HepG2 (cell line): ENCODE measurements around the gene GH2. TPM values are rescaled to one million over a fixed set of nuclear protein-coding genes. Genes with fewer than 3 reads are reported as not detected.
A peak's percentile ranks its signal among the peaks of the same experiment; 100 is the strongest.

Source experiments
- ATF6 ChIP-seq: sonication (generic); formaldehyde crosslinking; conservative IDR thresholded peaks from 2 replicates; pipeline ENCODE4 v1.4.0; 2020; ENCODE audit warnings: missing genetic modification reagents
- CHD4 ChIP-seq: fragments of 200-600 bp; sonication (generic); IDR thresholded peaks from 2 replicates; pipeline ENCODE4 v1.7.0; 2017; ENCODE audit warnings: mild to moderate bottlenecking, low read length, borderline replicate concordance
- E2F5 ChIP-seq: sonication (generic); formaldehyde crosslinking; conservative IDR thresholded peaks from 2 replicates; pipeline ENCODE4 v1.4.0; 2020; ENCODE audit warnings: missing genetic modification reagents
- FLYWCH1 ChIP-seq: sonication (generic); formaldehyde crosslinking; IDR thresholded peaks from 2 replicates; pipeline ENCODE4 v1.8.1; 2023; ENCODE audit warnings: mild to moderate bottlenecking, missing genetic modification reagents
- KLF11 ChIP-seq: IDR thresholded peaks from 2 replicates; pipeline ENCODE4 v1.6.1; 2016; ENCODE audit warnings: missing compliant biosample characterization
- KLF9 ChIP-seq: IDR thresholded peaks from 2 replicates; pipeline ENCODE4 v1.6.1; 2016; ENCODE audit warnings: low read depth
- LCORL ChIP-seq, 2 experiments: fragments of 450-650 bp in 1 of 2; sonication (generic) in 1 of 2; formaldehyde crosslinking in 1 of 2; IDR thresholded peaks; 2 replicates each; pipeline versions ENCODE4 v1.5.0 to v1.6.1; 2017 to 2020; ENCODE audit warnings: antibody characterized with exemption in 1 of 2, missing genetic modification reagents in 1 of 2
- MAZ ChIP-seq, 2 experiments: sonication (generic) in 1 of 2; formaldehyde crosslinking in 1 of 2; IDR thresholded peaks; 2 replicates each; pipeline versions ENCODE4 v1.5.0 to v1.6.1; 2012 to 2020; ENCODE audit warnings: low read depth in 2 of 2, mild to moderate bottlenecking in 2 of 2, borderline replicate concordance in 1 of 2, improper control_type of control experiment in 1 of 2, low read length in 1 of 2, missing genetic modification reagents in 1 of 2, moderate library complexity in 1 of 2
- MYC ChIP-seq: sonication (generic); formaldehyde crosslinking; IDR thresholded peaks from 2 replicates; pipeline ENCODE4 v1.9.0; 2021; ENCODE audit warnings: missing genetic modification reagents, borderline replicate concordance
- MYNN ChIP-seq: sonication (generic); formaldehyde crosslinking; IDR thresholded peaks from 2 replicates; pipeline ENCODE4 v1.4.0; 2020; ENCODE audit warnings: mild to moderate bottlenecking, low read depth, missing genetic modification reagents
- NR2F2 ChIP-seq: IDR thresholded peaks from 2 replicates; pipeline ENCODE4 v1.6.1; 2012; ENCODE audit warnings: low read depth, inconsistent platforms, borderline replicate concordance
- NR2F6 ChIP-seq, 2 experiments: IDR thresholded peaks; 2 replicates each; pipeline ENCODE4 v1.6.1; 2016; ENCODE audit warnings: antibody characterized with exemption in 1 of 2, mild to moderate bottlenecking in 1 of 2
- PLRG1 ChIP-seq: fragments of 450-650 bp; conservative IDR thresholded peaks from 2 replicates; pipeline ENCODE4 v1.6.1; 2016
- SOX6 ChIP-seq, 2 experiments: fragments of 450-650 bp in 1 of 2; sonication (generic) in 1 of 2; formaldehyde crosslinking in 1 of 2; IDR thresholded peaks; 2 replicates each; pipeline versions ENCODE4 v1.4.0 to v1.6.1; 2017 to 2020; ENCODE audit warnings: antibody characterized with exemption in 1 of 2, mild to moderate bottlenecking in 1 of 2, missing genetic modification reagents in 1 of 2
- STAG1 ChIP-seq: sonication (generic); formaldehyde crosslinking; IDR thresholded peaks from 2 replicates; pipeline ENCODE4 v1.4.0; 2020; ENCODE audit warnings: missing genetic modification reagents
- ZBTB1 ChIP-seq: sonication (generic); formaldehyde crosslinking; IDR thresholded peaks from 2 replicates; pipeline ENCODE4 v1.4.0; 2020; ENCODE audit warnings: missing genetic modification reagents, borderline replicate concordance
- ZHX1 ChIP-seq: sonication (generic); formaldehyde crosslinking; IDR thresholded peaks from 2 replicates; pipeline ENCODE4 v1.8.1; 2022; ENCODE audit warnings: low read depth, mild to moderate bottlenecking, missing genetic modification reagents
- ZIK1 ChIP-seq: sonication (generic); formaldehyde crosslinking; IDR thresholded peaks from 2 replicates; pipeline ENCODE4 v1.5.0; 2020; ENCODE audit warnings: mild to moderate bottlenecking, low read depth, missing genetic modification reagents, borderline replicate concordance
- ZMAT5 ChIP-seq: sonication (generic); formaldehyde crosslinking; IDR thresholded peaks from 2 replicates; pipeline ENCODE4 v1.5.0; 2020; ENCODE audit warnings: mild to moderate bottlenecking, low read depth, missing genetic modification reagents, borderline replicate concordance
- ZNF224 ChIP-seq: sonication (generic); formaldehyde crosslinking; IDR thresholded peaks from 2 replicates; pipeline ENCODE4 v1.5.0; 2020; ENCODE audit warnings: mild to moderate bottlenecking, missing genetic modification reagents
- ZNF333 ChIP-seq: sonication (generic); formaldehyde crosslinking; IDR thresholded peaks from 2 replicates; pipeline ENCODE4 v1.4.0; 2020; ENCODE audit warnings: mild to moderate bottlenecking, missing genetic modification reagents, borderline replicate concordance
- polyA plus RNA-seq, 8 experiments: library from polyadenylated mRNA; depleted of rRNA in 3 of 8; stranded (reverse) in 7 of 8; unstranded in 1 of 8; fragments of >200 nt; fragmentation: Illumina TruSeq in 4 of 8; extraction: Trizol in 4 of 8; gene quantifications; 2 replicates each; pipeline versions ENCODE4 v1.2.1 to v1.2.3, GENCODE V29; 2011 to 2016; ENCODE audit warnings: low read depth in 4 of 8, missing spikeins in 1 of 8, mixed read lengths in 1 of 8; ENCODE audit not compliant: insufficient read depth in 1 of 8
- total RNA-seq, 5 experiments: library from RNA; depleted of rRNA; stranded (reverse); fragments of >200 nt; fragmentation: Illumina TruSeq; extraction: Trizol; gene quantifications; 2 replicates each; pipeline ENCODE4 v1.2.3, GENCODE V29; 2016; ENCODE audit warnings: low read depth in 1 of 5

The GH2 gene
- total and polyA plus RNA-seq, 2 of the 13 experiments (the other 11 are each of a cell fraction or from before 2014, with no cell fraction given): not detected

- TF ChIP-seq ZHX1 (CRISPR knock-in tag): peak; percentile 83
- no peak for TF ChIP-seq ZIK1
- TF ChIP-seq KLF11 (CRISPR knock-in tag): no peak
- no peak for TF ChIP-seq CHD4
- no peak for TF ChIP-seq FLYWCH1
- TF ChIP-seq PLRG1: no peak
- TF ChIP-seq ZMAT5: no peak
- no peak for TF ChIP-seq SOX6 (IDR thresholded peaks at IDR 0.05)
- TF ChIP-seq SOX6 (CRISPR knock-in tag; IDR thresholded peaks at IDR 0.05): peak; percentile 27; the same call in 1 of the 2 replicates
- no peak for TF ChIP-seq KLF9
- no peak for TF ChIP-seq ZNF224 (CRISPR knock-in tag)
- no peak for TF ChIP-seq E2F5 (CRISPR knock-in tag)
- no peak for TF ChIP-seq ZNF333
- TF ChIP-seq ZBTB1 (CRISPR knock-in tag): no peak
- TF ChIP-seq ATF6 (CRISPR knock-in tag): no peak
- TF ChIP-seq MYNN: no peak
- TF ChIP-seq STAG1 (CRISPR knock-in tag): no peak
- TF ChIP-seq MAZ (IDR thresholded peaks at IDR 0.05; ENCODE audit: borderline replicate concordance, low read depth, low read length): no peak; the same call in 1 of the 2 replicates
- no peak for TF ChIP-seq MAZ (CRISPR knock-in tag; IDR thresholded peaks at IDR 0.05; ENCODE audit: low read depth)
- TF ChIP-seq MYC (CRISPR knock-in tag): no peak
- no peak for TF ChIP-seq NR2F2
- no peak for TF ChIP-seq LCORL (IDR thresholded peaks at IDR 0.05)
- TF ChIP-seq LCORL (CRISPR knock-in tag; IDR thresholded peaks at IDR 0.05): no peak
- TF ChIP-seq NR2F6 (IDR thresholded peaks at IDR 0.05): no peak
- no peak for TF ChIP-seq NR2F6 (CRISPR knock-in tag; IDR thresholded peaks at IDR 0.05)
These were observed 32.7 kb downstream of the GH2 start (continued) for GRCh38 chr17:63848834-63849689.
